ENCODE data around the gene PHF1. TPM values are rescaled to one million over a fixed set of nuclear protein-coding genes. Genes with fewer than 3 reads are reported as not detected.

PHF1 gene
- total RNA-seq, 2 donors from 2014 or later = 21.9 to 39.5 TPM

DNA sequence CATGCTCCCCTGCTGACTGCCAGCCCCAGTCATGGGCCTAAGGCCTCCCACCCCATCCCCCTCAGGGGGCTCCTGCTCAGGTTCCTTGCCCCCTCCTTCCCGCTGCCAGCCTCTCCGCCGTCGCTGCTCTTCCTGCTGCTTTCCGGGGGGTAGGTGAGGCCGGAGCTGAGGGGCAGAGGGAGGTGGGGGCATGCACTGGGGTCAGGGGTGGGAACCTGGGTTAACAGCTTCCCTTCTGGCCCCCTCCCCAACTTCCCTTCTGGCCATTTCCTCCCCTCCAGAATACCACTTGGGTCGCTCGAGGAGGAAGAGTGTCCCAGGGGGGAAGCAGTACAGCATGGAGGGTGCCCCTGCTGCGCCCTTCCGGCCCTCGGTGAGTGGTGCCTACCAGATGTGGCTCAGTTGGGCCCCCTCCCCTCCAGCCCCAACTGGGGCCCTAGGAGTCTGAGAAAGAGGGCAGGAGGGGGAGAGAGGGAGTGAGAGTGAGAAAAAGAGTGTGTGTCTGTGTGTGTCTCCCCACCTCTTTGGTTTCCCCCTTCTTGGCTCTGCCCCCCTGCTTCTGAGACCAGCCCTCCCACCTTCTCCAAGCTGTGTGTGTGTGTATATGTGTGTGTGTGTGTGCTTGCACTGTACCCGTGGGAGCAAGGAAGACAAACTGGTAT is 21.2 kb downstream of the PHF1 start:
- Histone ChIP-seq H3K9me3 (no peaks in the 10 kb centered on the region), H3K4me3 (no peak overlapping the region), H3K27me3 (no peaks in the 10 kb centered on the region), H3K4me1 (peaks cover 7% of the 10 kb centered on the region), H3K9ac (ENCODE audit: low read depth in 2 of 2, low read length in 2 of 2) (no peak overlapping the region), H3K27ac (no peak overlapping the region), H3K36me3 (no peaks in the 10 kb centered on the region)
- DNase-seq = no peak
- TF ChIP-seq, protein P1, sequence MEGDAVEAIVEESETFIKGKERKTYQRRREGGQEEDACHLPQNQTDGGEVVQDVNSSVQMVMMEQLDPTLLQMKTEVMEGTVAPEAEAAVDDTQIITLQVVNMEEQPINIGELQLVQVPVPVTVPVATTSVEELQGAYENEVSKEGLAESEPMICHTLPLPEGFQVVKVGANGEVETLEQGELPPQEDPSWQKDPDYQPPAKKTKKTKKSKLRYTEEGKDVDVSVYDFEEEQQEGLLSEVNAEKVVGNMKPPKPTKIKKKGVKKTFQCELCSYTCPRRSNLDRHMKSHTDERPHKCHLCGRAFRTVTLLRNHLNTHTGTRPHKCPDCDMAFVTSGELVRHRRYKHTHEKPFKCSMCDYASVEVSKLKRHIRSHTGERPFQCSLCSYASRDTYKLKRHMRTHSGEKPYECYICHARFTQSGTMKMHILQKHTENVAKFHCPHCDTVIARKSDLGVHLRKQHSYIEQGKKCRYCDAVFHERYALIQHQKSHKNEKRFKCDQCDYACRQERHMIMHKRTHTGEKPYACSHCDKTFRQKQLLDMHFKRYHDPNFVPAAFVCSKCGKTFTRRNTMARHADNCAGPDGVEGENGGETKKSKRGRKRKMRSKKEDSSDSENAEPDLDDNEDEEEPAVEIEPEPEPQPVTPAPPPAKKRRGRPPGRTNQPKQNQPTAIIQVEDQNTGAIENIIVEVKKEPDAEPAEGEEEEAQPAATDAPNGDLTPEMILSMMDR (IDR thresholded peaks at IDR 0.05) = no peak
- intact Hi-C loops (cut with DNase I) = no loop called here

GRCh38 chr6:33432546-33432945 is 21.7 kb downstream of the PHF1 start:
- H3K9ac ChIP-seq (ENCODE audit: low read depth in 2 of 2, low read length in 2 of 2) = no peak overlapping the region
- intact Hi-C loops (cut with DNase I) = no loop called here
- peaks cover 7% of the 10 kb centered on the region for H3K4me1 ChIP-seq
- DNase-seq = no peak
- H3K9me3 ChIP-seq = no peaks in the 10 kb centered on the region
- no peak overlapping the region for H3K27ac ChIP-seq
- TF ChIP-seq, protein P1 (IDR thresholded peaks at IDR 0.05) = no peak
- H3K36me3 ChIP-seq = no peaks in the 10 kb centered on the region
- H3K4me3 ChIP-seq = no peak overlapping the region
- no peaks in the 10 kb centered on the region for H3K27me3 ChIP-seq

DNA sequence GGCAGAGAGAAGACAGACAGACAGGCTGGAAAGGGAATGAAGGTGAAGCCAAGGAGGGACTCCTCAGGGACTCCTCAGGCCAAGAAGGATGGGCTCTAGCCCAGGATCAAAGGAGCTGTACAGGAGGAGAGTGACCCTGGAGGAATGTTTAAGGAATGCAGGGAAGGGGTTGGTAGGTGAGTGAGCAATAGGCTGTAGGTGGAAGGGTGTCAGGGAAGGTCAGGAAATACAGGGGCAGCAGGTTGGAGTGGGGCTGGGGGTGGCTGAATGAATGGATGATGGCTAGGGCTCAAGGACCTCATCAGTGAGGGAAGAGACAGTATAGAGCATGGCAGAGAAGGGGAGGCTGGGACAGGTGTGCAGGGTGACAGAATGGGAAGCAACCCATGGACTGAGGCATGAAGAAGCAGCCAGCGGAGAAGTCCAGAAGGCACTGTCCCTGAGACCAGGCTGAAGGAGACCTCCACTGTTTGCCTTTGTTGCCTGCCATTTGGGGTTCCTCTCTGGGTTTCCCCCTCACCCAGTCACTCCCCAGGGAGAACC is 22.3 kb downstream of the PHF1 start:
- Histone ChIP-seq H3K27me3 (no peaks in the 10 kb centered on the region), H3K36me3 (no peaks in the 10 kb centered on the region), H3K4me3 (no peak overlapping the region), H3K9me3 (no peaks in the 10 kb centered on the region), H3K9ac (ENCODE audit: low read depth in 2 of 2, low read length in 2 of 2) (no peak overlapping the region), H3K4me1 (peaks cover 7% of the 10 kb centered on the region), H3K27ac (no peak overlapping the region)
- DNase-seq = no peak
- intact Hi-C loops (cut with DNase I) = no loop called here
- TF ChIP-seq, protein P1 (IDR thresholded peaks at IDR 0.05) = no peak

DNA sequence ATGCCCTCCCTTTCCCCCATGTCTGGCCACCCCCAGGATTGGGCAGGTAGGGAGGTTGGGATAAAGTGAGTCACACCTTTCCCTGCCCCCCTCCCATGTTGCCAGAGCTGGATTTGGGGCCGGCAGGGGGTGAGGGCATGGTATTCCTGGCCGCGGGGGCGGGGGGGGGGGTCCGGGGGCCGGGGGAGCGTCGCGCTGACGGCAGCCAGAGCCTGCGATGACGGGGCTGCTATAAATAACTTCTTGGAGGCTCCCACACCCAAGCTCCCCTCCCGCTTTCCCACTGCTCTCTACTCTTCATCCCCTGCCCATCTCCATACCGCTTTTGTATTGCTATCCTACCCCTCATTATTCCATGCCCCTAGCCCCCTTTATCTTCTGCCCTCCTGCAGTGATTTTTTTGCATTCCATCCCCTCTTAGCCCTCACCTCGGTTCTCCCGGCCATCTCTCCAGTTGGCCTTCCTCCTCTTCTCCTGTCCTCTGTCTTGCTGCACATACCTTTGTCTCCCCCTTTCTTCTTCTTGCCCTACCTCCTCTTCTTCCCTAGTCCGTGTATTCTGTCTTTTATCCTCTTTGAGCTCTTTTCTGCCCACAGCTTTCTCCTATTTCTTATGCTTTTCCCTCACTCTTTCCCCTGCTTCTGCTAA is 22.9 kb downstream of the PHF1 start:
- intact Hi-C loops (cut with DNase I) = no loop called here
- Histone ChIP-seq H3K36me3 (no peaks in the 10 kb centered on the region), H3K27ac (no peak overlapping the region), H3K4me1 (peaks cover 1% of the 10 kb centered on the region), H3K4me3 (no peak overlapping the region), H3K27me3 (no peaks in the 10 kb centered on the region), H3K9ac (ENCODE audit: low read depth in 2 of 2, low read length in 2 of 2) (no peak overlapping the region), H3K9me3 (no peaks in the 10 kb centered on the region)
- no peak for DNase-seq
- TF ChIP-seq, protein P1 (IDR thresholded peaks at IDR 0.05) = no peak

GRCh38 chr6:33434961-33435360 is 24.1 kb downstream of the PHF1 start:
- Histone ChIP-seq H3K36me3 (no peaks in the 10 kb centered on the region), H3K27ac (no peak overlapping the region), H3K4me1 (no peaks in the 10 kb centered on the region), H3K27me3 (no peaks in the 10 kb centered on the region), H3K9me3 (no peaks in the 10 kb centered on the region), H3K4me3 (no peak overlapping the region), H3K9ac (ENCODE audit: low read depth in 2 of 2, low read length in 2 of 2) (no peak overlapping the region)
- TF ChIP-seq, protein P1 (IDR thresholded peaks at IDR 0.05) = no peak
- DNase-seq = no peak
- intact Hi-C loops (cut with DNase I) = no loop called here
